Activated T-cell treated with anti-CD3 and anti-CD28 coated beads, Interleukin-2, amount 50 U/mL, for 24 hours (primary cell): Measurements from ENCODE around the gene MINDY4.

Experiments
- DNase-seq: peaks from one replicate; pipeline ENCODE4 v3.0.0-alpha.2; 2020
- H3K27ac Mint-ChIP-seq: 2 replicates; pipeline ENCODE4 v1.8.0; 2020; ENCODE audit warnings: mild to moderate bottlenecking, mixed read lengths
- H3K27me3 Mint-ChIP-seq: 2 replicates; pipeline ENCODE4 v1.8.0; 2020; ENCODE audit warnings: mixed read lengths
- H3K36me3 Mint-ChIP-seq: 2 replicates; pipeline ENCODE4 v1.8.0; 2020; ENCODE audit warnings: low read depth, mixed read lengths
- H3K4me1 Mint-ChIP-seq: 2 replicates; pipeline ENCODE4 v1.8.0; 2020; ENCODE audit warnings: low read depth, mixed read lengths
- H3K4me3 Mint-ChIP-seq: 2 replicates; pipeline ENCODE4 v1.8.0; 2020; ENCODE audit warnings: mild to moderate bottlenecking, moderate library complexity, mixed read lengths
- H3K9me3 Mint-ChIP-seq: 2 replicates; pipeline ENCODE4 v1.8.0; 2020; ENCODE audit warnings: mixed read lengths

MINDY4 gene

GRCh38 chr7:30776971-30777370, 5.8 kb downstream of the MINDY4 start:
- Mint-ChIP-seq H3K27ac (no peak overlapping the region), H3K4me3 (no peak overlapping the region), H3K27me3 (no peaks in the 10 kb centered on the region)

GRCh38 chr7:30778255-30779025, 7.2 kb downstream of the MINDY4 start:
- Mint-ChIP-seq H3K27ac (no peak overlapping the region), H3K9me3 (no peaks in the 10 kb centered on the region), H3K27me3 (no peaks in the 10 kb centered on the region), H3K36me3 (peaks cover 17% of the 10 kb centered on the region), H3K4me1 (no peaks in the 10 kb centered on the region), H3K4me3 (no peak overlapping the region)
- DNase-seq, result no peak

More at GRCh38 chr7:30776971-30777370, 5.8 kb downstream of the MINDY4 start:
- no peaks in the 10 kb centered on the region for H3K9me3 Mint-ChIP-seq
- H3K36me3 Mint-ChIP-seq, result peaks cover 2% of the 10 kb centered on the region
- DNase-seq, result no peak
- peaks cover 3% of the 10 kb centered on the region for H3K4me1 Mint-ChIP-seq

GRCh38 chr7:30779574-30779973, 8.4 kb downstream of the MINDY4 start:
- H3K36me3 Mint-ChIP-seq, result peaks cover 22% of the 10 kb centered on the region
- no peaks in the 10 kb centered on the region for H3K4me1 Mint-ChIP-seq
- H3K4me3 Mint-ChIP-seq, result no peak overlapping the region
- H3K27ac Mint-ChIP-seq, result no peak overlapping the region
- H3K9me3 Mint-ChIP-seq, result no peaks in the 10 kb centered on the region
- no peak for DNase-seq
- H3K27me3 Mint-ChIP-seq, result no peaks in the 10 kb centered on the region

- H3K9me3 Mint-ChIP-seq, result no peaks in the 10 kb centered on the region
- H3K27ac Mint-ChIP-seq, result no peak overlapping the region
- peaks cover 29% of the 10 kb centered on the region for H3K36me3 Mint-ChIP-seq
- no peaks in the 10 kb centered on the region for H3K4me1 Mint-ChIP-seq
- DNase-seq, result no peak
- no peak overlapping the region for H3K4me3 Mint-ChIP-seq
- no peaks in the 10 kb centered on the region for H3K27me3 Mint-ChIP-seq
These were observed 9.7 kb downstream of the MINDY4 start for GRCh38 chr7:30780941-30781340.

- no peak for DNase-seq
- H3K36me3 Mint-ChIP-seq, result peaks cover 31% of the 10 kb centered on the region
- H3K4me1 Mint-ChIP-seq, result no peaks in the 10 kb centered on the region
- no peak overlapping the region for H3K4me3 Mint-ChIP-seq
- H3K27ac Mint-ChIP-seq, result no peak overlapping the region
- H3K27me3 Mint-ChIP-seq, result no peaks in the 10 kb centered on the region
- H3K9me3 Mint-ChIP-seq, result no peaks in the 10 kb centered on the region
These were observed 11.5 kb downstream of the MINDY4 start for GRCh38 chr7:30782690-30783089.

GRCh38 chr7:30785786-30786185, 14.6 kb downstream of the MINDY4 start:
- Mint-ChIP-seq H3K4me3 (no peak overlapping the region), H3K27me3 (no peaks in the 10 kb centered on the region), H3K9me3 (no peaks in the 10 kb centered on the region), H3K27ac (no peak overlapping the region), H3K36me3 (peaks cover 31% of the 10 kb centered on the region), H3K4me1 (no peaks in the 10 kb centered on the region)
- DNase-seq, result no peak

- Mint-ChIP-seq H3K36me3 (peaks cover 24% of the 10 kb centered on the region), H3K27me3 (no peaks in the 10 kb centered on the region), H3K4me3 (no peak overlapping the region), H3K4me1 (no peaks in the 10 kb centered on the region), H3K27ac (no peak overlapping the region), H3K9me3 (no peaks in the 10 kb centered on the region)
- DNase-seq, result no peak
These were observed 16.3 kb downstream of the MINDY4 start for GRCh38 chr7:30787486-30787885.

- H3K9me3 Mint-ChIP-seq, result no peaks in the 10 kb centered on the region
- DNase-seq, result no peak
- H3K36me3 Mint-ChIP-seq, result peaks cover 12% of the 10 kb centered on the region
- H3K4me1 Mint-ChIP-seq, result no peaks in the 10 kb centered on the region
- no peak overlapping the region for H3K27ac Mint-ChIP-seq
- no peaks in the 10 kb centered on the region for H3K27me3 Mint-ChIP-seq
- H3K4me3 Mint-ChIP-seq, result no peak overlapping the region
These were observed 17.6 kb downstream of the MINDY4 start for GRCh38 chr7:30788640-30789333.

GRCh38 chr7:30789334-30789711, 18.1 kb downstream of the MINDY4 start:
- H3K9me3 Mint-ChIP-seq, result no peaks in the 10 kb centered on the region
- peaks cover 10% of the 10 kb centered on the region for H3K36me3 Mint-ChIP-seq
- H3K4me1 Mint-ChIP-seq, result no peaks in the 10 kb centered on the region
- no peak overlapping the region for H3K27ac Mint-ChIP-seq
- H3K4me3 Mint-ChIP-seq, result no peak overlapping the region
- DNase-seq, result no peak
- no peaks in the 10 kb centered on the region for H3K27me3 Mint-ChIP-seq

GRCh38 chr7:30790356-30790755, 19.1 kb downstream of the MINDY4 start:
- Mint-ChIP-seq H3K4me1 (no peaks in the 10 kb centered on the region), H3K9me3 (no peaks in the 10 kb centered on the region), H3K36me3 (peaks cover 6% of the 10 kb centered on the region), H3K27ac (no peak overlapping the region), H3K4me3 (no peak overlapping the region), H3K27me3 (no peaks in the 10 kb centered on the region)
- no peak for DNase-seq

- DNase-seq, result no peak
- H3K4me1 Mint-ChIP-seq, result peaks cover 5% of the 10 kb centered on the region
- H3K27me3 Mint-ChIP-seq, result no peaks in the 10 kb centered on the region
- H3K36me3 Mint-ChIP-seq, result peaks cover under 1% of the 10 kb centered on the region
- H3K9me3 Mint-ChIP-seq, result no peaks in the 10 kb centered on the region
- no peak overlapping the region for H3K4me3 Mint-ChIP-seq
- no peak overlapping the region for H3K27ac Mint-ChIP-seq
These were observed 19.9 kb downstream of the MINDY4 start for GRCh38 chr7:30791114-30791513.

- Mint-ChIP-seq H3K4me1 (peaks cover 17% of the 10 kb centered on the region), H3K9me3 (no peaks in the 10 kb centered on the region), H3K27me3 (no peaks in the 10 kb centered on the region), H3K27ac (no peak overlapping the region), H3K4me3 (no peak overlapping the region), H3K36me3 (no peaks in the 10 kb centered on the region)
- DNase-seq, result no peak
These were observed 24.1 kb downstream of the MINDY4 start for GRCh38 chr7:30795161-30795948.

- H3K27ac Mint-ChIP-seq, result peak overlapping the region; percentile 18
- H3K9me3 Mint-ChIP-seq, result no peaks in the 10 kb centered on the region
- no peak for DNase-seq
- no peaks in the 10 kb centered on the region for H3K27me3 Mint-ChIP-seq
- peaks cover 17% of the 10 kb centered on the region for H3K4me1 Mint-ChIP-seq
- H3K36me3 Mint-ChIP-seq, result no peaks in the 10 kb centered on the region
- no peak overlapping the region for H3K4me3 Mint-ChIP-seq
These were observed 25.1 kb downstream of the MINDY4 start for GRCh38 chr7:30796105-30796869.
